ENCODE results near the gene CARMIL3.
A peak's percentile ranks its signal among the peaks of the same experiment; 100 is the strongest.
"Not testable (repeated sequence)": the region's sequence is repeated elsewhere in the genome, so short reads cannot be mapped to it uniquely, and the experiment has no call there.

Gene CARMIL3

GRCh38 chr14:24015745-24016144, 36.1 kb upstream of the CARMIL3 start:
- WGBS (ENCODE audit: insufficient coverage) = 100% methylated on average over 1 of the region's 6 CpGs
- H3K4me3 ChIP-seq (ENCODE audit: control insufficient read depth in 1 of 7, extremely low read depth in 1 of 7, insufficient read depth in 4 of 7, low read depth in 2 of 7, low read length in 6 of 7); H3K36me3 ChIP-seq (ENCODE audit: control insufficient read depth in 4 of 4, insufficient read depth in 4 of 4, low read length in 3 of 4); H3K4me1 ChIP-seq (ENCODE audit: control extremely low read depth in 1 of 4, control insufficient read depth in 4 of 4, insufficient read depth in 4 of 4, low read length in 3 of 4); H3K27me3 ChIP-seq (replicated peaks in 2 of 5; ENCODE audit: control insufficient read depth in 4 of 5, insufficient read depth in 5 of 5, low read length in 4 of 5); POLR2A ChIA-PET; DNase-seq; H3K9me3 ChIP-seq (ENCODE audit: control extremely low read depth in 1 of 5, control insufficient read depth in 4 of 5, insufficient read depth in 2 of 5, low read depth in 1 of 5, low read length in 4 of 5); H3K27ac ChIP-seq (ENCODE audit: insufficient read depth in 1 of 2, low read depth in 1 of 2, low read length in 2 of 2, poor library complexity in 1 of 2, severe bottlenecking in 2 of 2): not testable (repeated sequence)
- CTCF ChIA-PET = interaction anchor here (2.3 to 2.6 kb wide), 2 partner anchors 75 to 94 kb away, joined by 10 to 16 read pairs; no protein-coding TSS in a partner anchor

- CTCF ChIA-PET = interaction anchor here (0.7 kb wide), 1 partner anchor 393 kb away, joined by 3 read pairs; no protein-coding TSS in a partner anchor
- H3K4me1 ChIP-seq (ENCODE audit: control extremely low read depth in 1 of 4, control insufficient read depth in 4 of 4, insufficient read depth in 4 of 4, low read length in 3 of 4); H3K4me3 ChIP-seq (ENCODE audit: control insufficient read depth in 1 of 7, extremely low read depth in 1 of 7, insufficient read depth in 4 of 7, low read depth in 2 of 7, low read length in 6 of 7); H3K9me3 ChIP-seq (ENCODE audit: control extremely low read depth in 1 of 5, control insufficient read depth in 4 of 5, insufficient read depth in 2 of 5, low read depth in 1 of 5, low read length in 4 of 5); H3K27me3 ChIP-seq (replicated peaks in 2 of 5; ENCODE audit: control insufficient read depth in 4 of 5, insufficient read depth in 5 of 5, low read length in 4 of 5); POLR2A ChIA-PET; DNase-seq; H3K36me3 ChIP-seq (ENCODE audit: control insufficient read depth in 4 of 4, insufficient read depth in 4 of 4, low read length in 3 of 4); H3K27ac ChIP-seq (ENCODE audit: insufficient read depth in 1 of 2, low read depth in 1 of 2, low read length in 2 of 2, poor library complexity in 1 of 2, severe bottlenecking in 2 of 2): not testable (repeated sequence)
Observed at GRCh38 chr14:24018978-24019377, 32.8 kb upstream of the CARMIL3 start.

GRCh38 chr14:24019944-24020343, 31.9 kb upstream of the CARMIL3 start:
- H3K27me3 ChIP-seq (replicated peaks in 2 of 5; ENCODE audit: control insufficient read depth in 4 of 5, insufficient read depth in 5 of 5, low read length in 4 of 5); H3K9me3 ChIP-seq (ENCODE audit: control extremely low read depth in 1 of 5, control insufficient read depth in 4 of 5, insufficient read depth in 2 of 5, low read depth in 1 of 5, low read length in 4 of 5); CTCF ChIA-PET; POLR2A ChIA-PET; H3K36me3 ChIP-seq (ENCODE audit: control insufficient read depth in 4 of 4, insufficient read depth in 4 of 4, low read length in 3 of 4); H3K4me1 ChIP-seq (ENCODE audit: control extremely low read depth in 1 of 4, control insufficient read depth in 4 of 4, insufficient read depth in 4 of 4, low read length in 3 of 4); H3K27ac ChIP-seq (ENCODE audit: insufficient read depth in 1 of 2, low read depth in 1 of 2, low read length in 2 of 2, poor library complexity in 1 of 2, severe bottlenecking in 2 of 2); H3K4me3 ChIP-seq (ENCODE audit: control insufficient read depth in 1 of 7, extremely low read depth in 1 of 7, insufficient read depth in 4 of 7, low read depth in 2 of 7, low read length in 6 of 7): not testable (repeated sequence)
- DNase-seq = peak in 2 of 3 donors; percentile 20 to 25
- 83% methylated on average over 1 of the region's 2 CpGs for WGBS (ENCODE audit: insufficient coverage)

GRCh38 chr14:24020520-24020919, 31.3 kb upstream of the CARMIL3 start:
- H3K4me1 ChIP-seq (ENCODE audit: control extremely low read depth in 1 of 4, control insufficient read depth in 4 of 4, insufficient read depth in 4 of 4, low read length in 3 of 4); H3K9me3 ChIP-seq (ENCODE audit: control extremely low read depth in 1 of 5, control insufficient read depth in 4 of 5, insufficient read depth in 2 of 5, low read depth in 1 of 5, low read length in 4 of 5); H3K27ac ChIP-seq (ENCODE audit: insufficient read depth in 1 of 2, low read depth in 1 of 2, low read length in 2 of 2, poor library complexity in 1 of 2, severe bottlenecking in 2 of 2); DNase-seq; POLR2A ChIA-PET; H3K4me3 ChIP-seq (ENCODE audit: control insufficient read depth in 1 of 7, extremely low read depth in 1 of 7, insufficient read depth in 4 of 7, low read depth in 2 of 7, low read length in 6 of 7); CTCF ChIA-PET; H3K27me3 ChIP-seq (replicated peaks in 2 of 5; ENCODE audit: control insufficient read depth in 4 of 5, insufficient read depth in 5 of 5, low read length in 4 of 5); H3K36me3 ChIP-seq (ENCODE audit: control insufficient read depth in 4 of 4, insufficient read depth in 4 of 4, low read length in 3 of 4): not testable (repeated sequence)
- 100% methylated on average over 2 of the region's 3 CpGs for WGBS (ENCODE audit: insufficient coverage)

- 100% methylated on average over 3 of the region's 3 CpGs for WGBS (ENCODE audit: insufficient coverage)
Observed at GRCh38 chr14:24024939-24025418, 26.8 kb upstream of the CARMIL3 start.

GRCh38 chr14:24029687-24030086, 22.1 kb upstream of the CARMIL3 start:
- CTCF ChIA-PET; H3K9me3 ChIP-seq (ENCODE audit: control extremely low read depth in 1 of 5, control insufficient read depth in 4 of 5, insufficient read depth in 2 of 5, low read depth in 1 of 5, low read length in 4 of 5); POLR2A ChIA-PET; DNase-seq; H3K4me3 ChIP-seq (ENCODE audit: control insufficient read depth in 1 of 7, extremely low read depth in 1 of 7, insufficient read depth in 4 of 7, low read depth in 2 of 7, low read length in 6 of 7); H3K27ac ChIP-seq (ENCODE audit: insufficient read depth in 1 of 2, low read depth in 1 of 2, low read length in 2 of 2, poor library complexity in 1 of 2, severe bottlenecking in 2 of 2); H3K27me3 ChIP-seq (replicated peaks in 2 of 5; ENCODE audit: control insufficient read depth in 4 of 5, insufficient read depth in 5 of 5, low read length in 4 of 5); H3K36me3 ChIP-seq (ENCODE audit: control insufficient read depth in 4 of 4, insufficient read depth in 4 of 4, low read length in 3 of 4); H3K4me1 ChIP-seq (ENCODE audit: control extremely low read depth in 1 of 4, control insufficient read depth in 4 of 4, insufficient read depth in 4 of 4, low read length in 3 of 4): not testable (repeated sequence)
- WGBS (ENCODE audit: insufficient coverage) = no CpG with 5 or more reads among the region's 3 CpGs

More at GRCh38 chr14:24024939-24025418, 26.8 kb upstream of the CARMIL3 start:
- H3K9me3 ChIP-seq (ENCODE audit: control extremely low read depth in 1 of 5, control insufficient read depth in 4 of 5, insufficient read depth in 2 of 5, low read depth in 1 of 5, low read length in 4 of 5); H3K27me3 ChIP-seq (replicated peaks in 2 of 5; ENCODE audit: control insufficient read depth in 4 of 5, insufficient read depth in 5 of 5, low read length in 4 of 5); H3K4me1 ChIP-seq (ENCODE audit: control extremely low read depth in 1 of 4, control insufficient read depth in 4 of 4, insufficient read depth in 4 of 4, low read length in 3 of 4); H3K4me3 ChIP-seq (ENCODE audit: control insufficient read depth in 1 of 7, extremely low read depth in 1 of 7, insufficient read depth in 4 of 7, low read depth in 2 of 7, low read length in 6 of 7); H3K36me3 ChIP-seq (ENCODE audit: control insufficient read depth in 4 of 4, insufficient read depth in 4 of 4, low read length in 3 of 4); DNase-seq; POLR2A ChIA-PET; H3K27ac ChIP-seq (ENCODE audit: insufficient read depth in 1 of 2, low read depth in 1 of 2, low read length in 2 of 2, poor library complexity in 1 of 2, severe bottlenecking in 2 of 2): not testable (repeated sequence)
- CTCF ChIA-PET = interaction anchor here (1.0 kb wide), 1 partner anchor 9 kb away, joined by 3 read pairs; no protein-coding TSS in a partner anchor

- H3K4me3 ChIP-seq (ENCODE audit: control insufficient read depth in 1 of 7, extremely low read depth in 1 of 7, insufficient read depth in 4 of 7, low read depth in 2 of 7, low read length in 6 of 7); H3K9me3 ChIP-seq (ENCODE audit: control extremely low read depth in 1 of 5, control insufficient read depth in 4 of 5, insufficient read depth in 2 of 5, low read depth in 1 of 5, low read length in 4 of 5); DNase-seq; POLR2A ChIA-PET; H3K27me3 ChIP-seq (replicated peaks in 2 of 5; ENCODE audit: control insufficient read depth in 4 of 5, insufficient read depth in 5 of 5, low read length in 4 of 5); H3K27ac ChIP-seq (ENCODE audit: insufficient read depth in 1 of 2, low read depth in 1 of 2, low read length in 2 of 2, poor library complexity in 1 of 2, severe bottlenecking in 2 of 2); H3K36me3 ChIP-seq (ENCODE audit: control insufficient read depth in 4 of 4, insufficient read depth in 4 of 4, low read length in 3 of 4); H3K4me1 ChIP-seq (ENCODE audit: control extremely low read depth in 1 of 4, control insufficient read depth in 4 of 4, insufficient read depth in 4 of 4, low read length in 3 of 4): not testable (repeated sequence)
- CTCF ChIA-PET = interaction anchor here (1.0 kb wide), 1 partner anchor 77 kb away, joined by 3 read pairs; no protein-coding TSS in a partner anchor
- no CpG with 5 or more reads among the region's 2 CpGs for WGBS (ENCODE audit: insufficient coverage)
Observed at GRCh38 chr14:24031331-24031730, 20.5 kb upstream of the CARMIL3 start.
